ENCODE results near the gene VASH2. TPM values are rescaled to one million over a fixed set of nuclear protein-coding genes. Genes with fewer than 3 reads are reported as not detected.

Gene VASH2
- total and polyA plus RNA-seq, 2 donors (not counting 1 experiment from before 2014, with no cell fraction given), result 0.17 to 0.22 TPM

- TF ChIP-seq EZH2 (IDR thresholded peaks at IDR 0.05; ENCODE audit: low read length, missing control alignments) (no peak), CTCF (conservative IDR thresholded peaks at IDR 0.05 in 1 of 2, IDR thresholded peaks at IDR 0.05 in 1 of 2; ENCODE audit: low read depth in 1 of 2, low read length in 2 of 2) (no peak)
- no peaks in the 10 kb centered on the region for H4K20me1 ChIP-seq (ENCODE audit: control insufficient read depth, extremely low read depth, insufficient read depth, low read length)
- no peak for DNase-seq (ENCODE audit: low read depth in 2 of 2)
- H3K4me3 ChIP-seq (replicated peaks in 1 of 4; ENCODE audit: control extremely low read depth in 1 of 4, insufficient read depth in 1 of 4, low read depth in 3 of 4, low read length in 4 of 4), result no peak overlapping the region
- no peaks in the 10 kb centered on the region for H3K27me3 ChIP-seq (ENCODE audit: control insufficient read depth, insufficient read depth, low read length)
- H3K4me1 ChIP-seq (ENCODE audit: control insufficient read depth, extremely low read depth, insufficient read depth, low read length), result no peaks in the 10 kb centered on the region
- H3K27ac ChIP-seq (ENCODE audit: insufficient read depth, low read length), result no peak overlapping the region
- H3K4me2 ChIP-seq (ENCODE audit: extremely low read depth, insufficient read depth, low read length), result no peak overlapping the region
- no peaks in the 10 kb centered on the region for H3K9me3 ChIP-seq (ENCODE audit: control insufficient read depth, insufficient read depth, low read depth, low read length)
- H3K9ac ChIP-seq (ENCODE audit: insufficient read depth, low read length), result no peak overlapping the region
- H2AFZ ChIP-seq (ENCODE audit: low read length), result no peak overlapping the region
- H3K79me2 ChIP-seq (ENCODE audit: control insufficient read depth, insufficient read depth, low read length), result no peaks in the 10 kb centered on the region
- H3K36me3 ChIP-seq (ENCODE audit: control insufficient read depth, insufficient read depth, low read length), result no peaks in the 10 kb centered on the region
Measured at GRCh38 chr1:212973426-212973825, 23.1 kb downstream of the VASH2 start.

DNA sequence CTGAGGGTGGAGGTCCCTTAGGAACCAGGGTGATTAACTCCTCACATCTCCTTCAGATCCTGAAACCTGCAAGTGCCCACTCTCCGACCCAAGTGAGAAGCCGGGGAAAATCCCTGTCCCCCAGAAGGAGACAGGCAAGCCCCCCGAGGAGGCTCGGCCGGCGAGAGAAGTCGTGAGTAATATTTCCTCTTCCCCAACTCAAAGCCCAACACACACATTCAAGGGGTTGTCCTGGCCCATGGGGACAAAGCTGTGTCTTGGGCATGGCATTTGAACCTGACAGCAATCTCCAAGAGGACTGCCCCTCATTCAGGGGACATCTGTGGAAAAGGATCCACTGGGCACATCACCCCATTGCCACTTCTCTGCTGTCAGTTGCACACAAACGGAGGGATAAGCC lies 23.6 kb downstream of the VASH2 start:
- Histone ChIP-seq H3K4me3 (replicated peaks in 1 of 4; ENCODE audit: control extremely low read depth in 1 of 4, insufficient read depth in 1 of 4, low read depth in 3 of 4, low read length in 4 of 4) (no peak overlapping the region), H3K4me1 (ENCODE audit: control insufficient read depth, extremely low read depth, insufficient read depth, low read length) (no peaks in the 10 kb centered on the region), H2AFZ (ENCODE audit: low read length) (no peak overlapping the region), H3K27me3 (ENCODE audit: control insufficient read depth, insufficient read depth, low read length) (peaks cover 3% of the 10 kb centered on the region), H3K9ac (ENCODE audit: insufficient read depth, low read length) (no peak overlapping the region), H3K4me2 (ENCODE audit: extremely low read depth, insufficient read depth, low read length) (no peak overlapping the region), H3K9me3 (ENCODE audit: control insufficient read depth, insufficient read depth, low read depth, low read length) (no peaks in the 10 kb centered on the region), H4K20me1 (ENCODE audit: control insufficient read depth, extremely low read depth, insufficient read depth, low read length) (no peaks in the 10 kb centered on the region), H3K36me3 (ENCODE audit: control insufficient read depth, insufficient read depth, low read length) (no peaks in the 10 kb centered on the region), H3K79me2 (ENCODE audit: control insufficient read depth, insufficient read depth, low read length) (no peaks in the 10 kb centered on the region), H3K27ac (ENCODE audit: insufficient read depth, low read length) (no peak overlapping the region)
- no peak for TF ChIP-seq EZH2 (IDR thresholded peaks at IDR 0.05; ENCODE audit: low read length, missing control alignments)
- no peak for TF ChIP-seq CTCF (conservative IDR thresholded peaks at IDR 0.05 in 1 of 2, IDR thresholded peaks at IDR 0.05 in 1 of 2; ENCODE audit: low read depth in 1 of 2, low read length in 2 of 2)
- no peak for DNase-seq (ENCODE audit: low read depth in 2 of 2)

DNA sequence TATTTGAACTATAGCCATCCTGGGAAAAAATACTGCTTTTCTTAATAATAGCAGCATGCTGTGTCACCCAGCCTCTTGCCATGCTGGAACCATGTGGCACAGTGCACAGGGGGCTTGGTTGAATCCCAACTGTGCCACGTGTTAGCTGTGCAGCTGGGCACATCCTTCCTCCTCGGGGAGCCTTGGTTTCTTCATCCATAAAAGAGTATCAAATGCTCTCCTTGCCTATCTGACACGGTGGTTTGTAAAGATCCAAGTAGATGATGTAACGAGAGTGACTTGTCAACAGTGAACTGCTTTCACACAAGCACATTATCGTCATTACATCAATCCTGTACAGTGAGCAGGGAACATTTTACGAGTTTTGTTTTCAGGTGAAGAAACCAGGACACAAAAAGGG lies 24.4 kb downstream of the VASH2 start:
- Histone ChIP-seq H3K9me3 (ENCODE audit: control insufficient read depth, insufficient read depth, low read depth, low read length) (no peaks in the 10 kb centered on the region), H3K9ac (ENCODE audit: insufficient read depth, low read length) (no peak overlapping the region), H3K79me2 (ENCODE audit: control insufficient read depth, insufficient read depth, low read length) (no peaks in the 10 kb centered on the region), H3K4me2 (ENCODE audit: extremely low read depth, insufficient read depth, low read length) (no peak overlapping the region), H3K4me3 (replicated peaks in 1 of 4; ENCODE audit: control extremely low read depth in 1 of 4, insufficient read depth in 1 of 4, low read depth in 3 of 4, low read length in 4 of 4) (no peak overlapping the region), H3K27me3 (ENCODE audit: control insufficient read depth, insufficient read depth, low read length) (peaks cover 3% of the 10 kb centered on the region), H3K27ac (ENCODE audit: insufficient read depth, low read length) (no peak overlapping the region), H3K36me3 (ENCODE audit: control insufficient read depth, insufficient read depth, low read length) (no peaks in the 10 kb centered on the region), H4K20me1 (ENCODE audit: control insufficient read depth, extremely low read depth, insufficient read depth, low read length) (no peaks in the 10 kb centered on the region), H3K4me1 (ENCODE audit: control insufficient read depth, extremely low read depth, insufficient read depth, low read length) (no peaks in the 10 kb centered on the region), H2AFZ (ENCODE audit: low read length) (no peak overlapping the region)
- DNase-seq (ENCODE audit: low read depth in 2 of 2), result no peak
- TF ChIP-seq EZH2 (IDR thresholded peaks at IDR 0.05; ENCODE audit: low read length, missing control alignments) (no peak), CTCF (conservative IDR thresholded peaks at IDR 0.05 in 1 of 2, IDR thresholded peaks at IDR 0.05 in 1 of 2; ENCODE audit: low read depth in 1 of 2, low read length in 2 of 2) (no peak)

Measured in fibroblast of lung (primary cell).